CD14-positive monocyte (primary cell): ENCODE results near the gene EGLN3. TPM values are rescaled to one million over a fixed set of nuclear protein-coding genes. Genes with fewer than 3 reads are reported as not detected.

Source experiments
- DNase-seq, 3 donors: peaks; one replicate each; pipeline ENCODE4 v3.0.0-alpha.2; 2011 to 2022
- H2AFZ ChIP-seq: 2 replicates; pipeline ENCODE4 v1.6.0; 2012; ENCODE audit warnings: mild to moderate bottlenecking, low read depth, low read length, inconsistent platforms; ENCODE audit not compliant: insufficient read depth, poor library complexity, severe bottlenecking
- H3K27ac ChIP-seq, 2 donors: 1 replicate in 1 of 2; 2 replicates in 1 of 2; pipeline ENCODE4 v1.5.1; 2012 to 2013; ENCODE audit warnings: low read length in 2 of 2, control low read depth in 1 of 2, inconsistent platforms in 1 of 2, low read depth in 1 of 2, mild to moderate bottlenecking in 1 of 2
- H3K27me3 ChIP-seq, 2 donors: one replicate each; pipeline versions ENCODE4 v1.6.0 to v1.6.1; 2011 to 2013; ENCODE audit warnings: low read length in 2 of 2; ENCODE audit not compliant: control insufficient read depth in 2 of 2, insufficient read depth in 2 of 2
- H3K36me3 ChIP-seq, 2 donors: replicated peaks in 1 of 2; 1 replicate in 1 of 2; 2 replicates in 1 of 2; pipeline versions ENCODE4 v1.5.1 to v1.6.1; 2012 to 2013; ENCODE audit warnings: low read length in 2 of 2, control low read depth in 1 of 2, inconsistent platforms in 1 of 2, mild to moderate bottlenecking in 1 of 2; ENCODE audit not compliant: insufficient read depth in 2 of 2, control insufficient read depth in 1 of 2
- H3K4me1 ChIP-seq, 2 donors: 1 replicate in 1 of 2; 2 replicates in 1 of 2; pipeline versions ENCODE4 v1.5.1 to v1.6.1; 2012 to 2013; ENCODE audit warnings: low read length in 2 of 2, control low read depth in 1 of 2, inconsistent platforms in 1 of 2, mild to moderate bottlenecking in 1 of 2, moderate library complexity in 1 of 2; ENCODE audit not compliant: insufficient read depth in 2 of 2, control insufficient read depth in 1 of 2
- H3K4me2 ChIP-seq: replicated peaks from 2 replicates; pipeline ENCODE3; 2012; ENCODE audit warnings: low read length, moderate library complexity, mild to moderate bottlenecking; ENCODE audit not compliant: poor library complexity, severe bottlenecking; ENCODE audit errors: extremely low read depth
- H3K4me3 ChIP-seq, 3 experiments: fragments of 200-600 bp in 1 of 3; sonication (generic) in 1 of 3; replicated peaks in 1 of 3; 1 replicate in 2 of 3; 2 replicates in 1 of 3; pipeline ENCODE4 v1.5.1; 2011 to 2013; ENCODE audit warnings: low read length in 3 of 3, mild to moderate bottlenecking in 3 of 3, control low read depth in 2 of 3, low read depth in 2 of 3, inconsistent platforms in 1 of 3, moderate library complexity in 1 of 3
- H3K79me2 ChIP-seq: 2 replicates; pipeline ENCODE4 v1.6.0; 2012; ENCODE audit warnings: mild to moderate bottlenecking, control low read depth, inconsistent platforms, low read length, moderate library complexity; ENCODE audit not compliant: insufficient read depth
- H3K9ac ChIP-seq: 2 replicates; pipeline ENCODE4 v1.6.0; 2017; ENCODE audit warnings: low read length, mild to moderate bottlenecking; ENCODE audit not compliant: insufficient read depth, poor library complexity, severe bottlenecking
- H3K9me3 ChIP-seq, 2 donors: replicated peaks in 1 of 2; 1 replicate in 1 of 2; 2 replicates in 1 of 2; pipeline versions ENCODE4 v1.5.1 to v1.6.1; 2012 to 2013; ENCODE audit warnings: low read length in 2 of 2, control low read depth in 1 of 2; ENCODE audit not compliant: control insufficient read depth in 1 of 2, insufficient read depth in 1 of 2
- H4K20me1 ChIP-seq: 2 replicates; pipeline ENCODE4 v1.6.0; 2012; ENCODE audit warnings: mild to moderate bottlenecking, low read length, control low read depth, moderate library complexity; ENCODE audit not compliant: insufficient read depth
- H3K27ac Mint-ChIP-seq, 7 donors: one replicate each; pipeline ENCODE4 v1.8.0; 2020; ENCODE audit warnings: mild to moderate bottlenecking in 7 of 7, mixed read lengths in 7 of 7, moderate library complexity in 6 of 7, inconsistent platforms in 2 of 7
- H3K27me3 Mint-ChIP-seq, 3 donors: one replicate each; pipeline ENCODE4 v1.8.0; 2021 to 2022; ENCODE audit warnings: low read depth in 3 of 3, mild to moderate bottlenecking in 3 of 3, mixed read lengths in 3 of 3, moderate library complexity in 3 of 3, inconsistent platforms in 1 of 3
- H3K36me3 Mint-ChIP-seq, 2 donors: one replicate each; pipeline ENCODE4 v1.8.0; 2020; ENCODE audit warnings: mixed read lengths in 2 of 2, inconsistent platforms in 1 of 2, mild to moderate bottlenecking in 1 of 2
- H3K4me1 Mint-ChIP-seq: one replicate; pipeline ENCODE4 v1.8.0; 2020; ENCODE audit warnings: mild to moderate bottlenecking, mixed read lengths
- H3K4me3 Mint-ChIP-seq, 2 donors: one replicate each; pipeline ENCODE4 v1.8.0; 2020; ENCODE audit warnings: mild to moderate bottlenecking in 2 of 2, mixed read lengths in 2 of 2, moderate library complexity in 1 of 2
- H3K9me3 Mint-ChIP-seq, 7 donors: one replicate each; pipeline ENCODE4 v1.8.0; 2020 to 2022; ENCODE audit warnings: mixed read lengths in 7 of 7, mild to moderate bottlenecking in 6 of 7, moderate library complexity in 6 of 7, inconsistent platforms in 2 of 7
- WGBS: methylation state at CpG from one replicate; pipeline ENCODE4 v1.1.5; 2013; ENCODE audit warnings: missing lambda C conversion rate; ENCODE audit not compliant: insufficient coverage; 5-methylcytosine and 5-hydroxymethylcytosine counted together
- intact Hi-C, 2 donors: fragments of 100-400 bp; cut with micrococcal nuclease; formaldehyde crosslinking; loops; one replicate each; pipeline versions ENCODE4 v1.15.0 to v1.15.1; 2023
- polyA plus RNA-seq, 3 donors: library from polyadenylated mRNA; depleted of rRNA in 1 of 3; unstranded in 2 of 3; stranded (reverse) in 1 of 3; fragments of 300-500 nt in 2 of 3; fragments of >200 nt in 1 of 3; fragmentation: Illumina TruSeq in 2 of 3; gene quantifications; 1 replicate in 2 of 3; 2 replicates in 1 of 3; pipeline ENCODE4 v1.2.3, GENCODE V29; 2012 to 2021
- TF ChIP-seq, protein P1 (sequence below): fragments of 200-600 bp; IDR thresholded peaks from one replicate; pipeline ENCODE4 v1.8.0; 2022; ENCODE audit warnings: antibody characterized with exemption, mild to moderate bottlenecking

The EGLN3 gene
- polyA plus RNA-seq, 3 donors: 0.03 to 0.06 TPM; not detected in 1

DNA sequence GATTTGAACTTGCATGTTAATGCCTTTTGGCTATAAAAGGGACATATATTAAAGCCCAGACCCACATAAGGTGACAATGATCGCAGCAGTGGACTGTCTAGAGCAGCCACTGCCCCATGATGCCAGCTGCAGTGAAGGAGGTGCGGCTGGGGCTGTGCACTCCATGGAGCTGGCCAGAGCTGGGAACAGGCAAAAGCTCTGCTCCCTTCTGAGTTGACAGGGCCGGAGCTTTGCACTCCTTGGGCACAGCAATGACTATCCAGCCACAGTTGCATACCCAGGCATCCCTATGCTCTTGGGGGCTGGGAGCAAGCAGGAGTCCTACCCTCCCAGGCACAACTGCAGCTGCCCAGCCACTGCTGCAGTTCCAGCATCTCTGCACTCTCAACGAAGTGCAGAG is 50.2 kb downstream of the EGLN3 start:
- H3K4me3 ChIP-seq: no peak overlapping the region
- H3K9ac ChIP-seq: no peak overlapping the region
- H3K79me2 ChIP-seq: no peaks in the 10 kb centered on the region
- H3K9me3 ChIP-seq: peaks cover 4 to 6% of the 10 kb centered on the region in 2 donors
- H3K36me3 Mint-ChIP-seq: no peaks in the 10 kb centered on the region
- 90% methylated on average over 4 of the region's 4 CpGs for WGBS
- intact Hi-C loops: no loop called here
- TF ChIP-seq, protein P1, sequence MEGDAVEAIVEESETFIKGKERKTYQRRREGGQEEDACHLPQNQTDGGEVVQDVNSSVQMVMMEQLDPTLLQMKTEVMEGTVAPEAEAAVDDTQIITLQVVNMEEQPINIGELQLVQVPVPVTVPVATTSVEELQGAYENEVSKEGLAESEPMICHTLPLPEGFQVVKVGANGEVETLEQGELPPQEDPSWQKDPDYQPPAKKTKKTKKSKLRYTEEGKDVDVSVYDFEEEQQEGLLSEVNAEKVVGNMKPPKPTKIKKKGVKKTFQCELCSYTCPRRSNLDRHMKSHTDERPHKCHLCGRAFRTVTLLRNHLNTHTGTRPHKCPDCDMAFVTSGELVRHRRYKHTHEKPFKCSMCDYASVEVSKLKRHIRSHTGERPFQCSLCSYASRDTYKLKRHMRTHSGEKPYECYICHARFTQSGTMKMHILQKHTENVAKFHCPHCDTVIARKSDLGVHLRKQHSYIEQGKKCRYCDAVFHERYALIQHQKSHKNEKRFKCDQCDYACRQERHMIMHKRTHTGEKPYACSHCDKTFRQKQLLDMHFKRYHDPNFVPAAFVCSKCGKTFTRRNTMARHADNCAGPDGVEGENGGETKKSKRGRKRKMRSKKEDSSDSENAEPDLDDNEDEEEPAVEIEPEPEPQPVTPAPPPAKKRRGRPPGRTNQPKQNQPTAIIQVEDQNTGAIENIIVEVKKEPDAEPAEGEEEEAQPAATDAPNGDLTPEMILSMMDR: no peak
- H3K9me3 Mint-ChIP-seq: peaks cover 0 to 9% (median 2%) of the 10 kb centered on the region in 7 donors
- H3K27ac ChIP-seq: no peak overlapping the region
- no peak overlapping the region for H3K4me3 Mint-ChIP-seq
- H3K36me3 ChIP-seq: no peaks in the 10 kb centered on the region
- no peaks in the 10 kb centered on the region for H3K27me3 ChIP-seq
- no peak overlapping the region for H3K27ac Mint-ChIP-seq
- H3K4me1 ChIP-seq: no peaks in the 10 kb centered on the region
- H4K20me1 ChIP-seq: no peaks in the 10 kb centered on the region
- H3K4me1 Mint-ChIP-seq: no peaks in the 10 kb centered on the region
- peaks cover 0 to 6% (median 3%) of the 10 kb centered on the region in 3 donors for H3K27me3 Mint-ChIP-seq
- no peak overlapping the region for H2AFZ ChIP-seq
- no peak for DNase-seq
- no peak overlapping the region for H3K4me2 ChIP-seq

DNA sequence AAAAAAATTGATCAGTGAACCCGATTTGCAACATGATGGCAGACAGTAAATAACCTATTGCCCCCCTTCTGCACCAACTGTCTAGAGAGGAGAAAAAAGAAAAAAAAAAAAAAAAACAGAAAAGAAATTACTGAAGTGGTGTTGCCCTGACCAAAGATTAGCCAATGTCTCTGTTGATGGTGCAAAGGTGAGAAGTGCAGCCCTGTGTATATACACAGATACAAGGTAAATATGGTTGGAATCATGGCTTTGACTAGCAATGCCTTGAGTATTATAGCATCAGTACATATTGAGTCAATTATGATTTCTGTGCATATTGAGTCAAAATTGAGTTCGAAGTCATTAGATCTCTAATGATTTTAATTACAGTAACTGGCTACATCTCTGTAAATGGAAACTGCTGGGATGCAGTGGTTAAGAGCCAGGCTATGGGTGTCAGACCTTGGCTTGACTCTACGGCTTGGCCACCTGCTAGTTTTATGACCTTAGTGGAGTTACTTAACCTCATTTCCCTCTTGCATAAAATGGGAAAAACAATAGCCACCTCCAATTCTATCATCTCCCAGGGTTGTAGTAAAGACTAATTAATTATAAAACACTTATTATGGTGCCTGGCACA is 51.0 kb downstream of the EGLN3 start:
- no peaks in the 10 kb centered on the region for H3K4me1 ChIP-seq
- no peak overlapping the region for H3K4me3 ChIP-seq
- H3K27me3 ChIP-seq: no peaks in the 10 kb centered on the region
- no peak overlapping the region for H3K4me3 Mint-ChIP-seq
- peaks cover 0 to 3% (median 1%) of the 10 kb centered on the region in 3 donors for H3K27me3 Mint-ChIP-seq
- no peak for DNase-seq
- no peaks in the 10 kb centered on the region for H3K79me2 ChIP-seq
- H3K9me3 Mint-ChIP-seq: peaks cover 0 to 10% (median 3%) of the 10 kb centered on the region in 7 donors
- H3K4me1 Mint-ChIP-seq: no peaks in the 10 kb centered on the region
- H4K20me1 ChIP-seq: no peaks in the 10 kb centered on the region
- H3K9me3 ChIP-seq: peaks cover 4 to 6% of the 10 kb centered on the region in 2 donors
- TF ChIP-seq, protein P1: no peak
- H3K36me3 ChIP-seq: no peaks in the 10 kb centered on the region
- no peak overlapping the region for H2AFZ ChIP-seq
- intact Hi-C loops: no loop called here
- 100% methylated on average over 1 of the region's 3 CpGs for WGBS
- H3K4me2 ChIP-seq: no peak overlapping the region
- H3K27ac ChIP-seq: no peak overlapping the region
- H3K27ac Mint-ChIP-seq: no peak overlapping the region
- H3K9ac ChIP-seq: no peak overlapping the region
- no peaks in the 10 kb centered on the region for H3K36me3 Mint-ChIP-seq
